IPS DF 6.9 (cell line): Measurements from ENCODE around the gene MYH9.
"Not testable (repeated sequence)": the region's sequence is repeated elsewhere in the genome, so short reads cannot be mapped to it uniquely, and the experiment has no call there.

Source experiments
- DNase-seq: peaks from one replicate; pipeline ENCODE4 v3.0.0-alpha.2; 2013; ENCODE audit warnings: low read depth, low spot score
- H3K27ac ChIP-seq: one replicate; pipeline ENCODE4 v1.5.1; 2013; ENCODE audit warnings: low read length, control low read depth
- H3K27me3 ChIP-seq: 2 replicates; pipeline ENCODE4 v1.6.1; 2013; ENCODE audit warnings: mild to moderate bottlenecking, low read length; ENCODE audit not compliant: control insufficient read depth, insufficient read depth
- H3K36me3 ChIP-seq: 2 replicates; pipeline ENCODE4 v1.6.1; 2013; ENCODE audit warnings: low read length; ENCODE audit not compliant: control insufficient read depth, insufficient read depth
- H3K4me1 ChIP-seq: 2 replicates; pipeline ENCODE4 v1.6.1; 2013; ENCODE audit warnings: low read length; ENCODE audit not compliant: control insufficient read depth, insufficient read depth
- H3K4me3 ChIP-seq: 2 replicates; pipeline ENCODE4 v1.5.1; 2013; ENCODE audit warnings: mild to moderate bottlenecking, low read length
- H3K9me3 ChIP-seq: 2 replicates; pipeline ENCODE4 v1.6.1; 2013; ENCODE audit warnings: low read length, inconsistent platforms; ENCODE audit not compliant: control insufficient read depth, insufficient read depth
- WGBS: extraction: QIAGEN DNeasy Blood & Tissue Kit; methylation state at CpG from one replicate; pipeline ENCODE4 v1.1.7; 2013; ENCODE audit warnings: mixed read lengths, missing lambda C conversion rate; ENCODE audit not compliant: insufficient read length, insufficient coverage; 5-methylcytosine and 5-hydroxymethylcytosine counted together

MYH9 gene

DNA sequence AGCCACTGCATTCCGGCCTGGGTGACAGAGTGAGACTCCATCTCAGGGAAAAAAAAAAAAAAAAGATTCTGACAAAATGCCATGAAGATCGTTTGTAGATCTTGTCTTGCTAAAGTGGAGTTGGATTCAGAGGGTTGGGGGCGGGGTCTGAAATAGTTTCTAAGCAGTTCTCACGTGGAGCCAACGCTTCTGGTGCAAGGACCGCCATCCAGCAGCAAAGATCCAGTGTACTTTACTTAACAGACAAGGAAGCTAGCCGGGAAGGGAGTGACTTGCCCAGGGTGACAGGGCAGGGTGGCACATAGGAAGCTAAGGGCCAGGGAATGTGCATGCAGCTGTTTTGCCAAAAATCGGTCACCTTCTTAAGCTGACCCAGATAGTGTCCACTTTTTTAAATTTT is 107.4 kb downstream of the MYH9 start:
- no peaks in the 10 kb centered on the region for H3K27me3 ChIP-seq
- no peaks in the 10 kb centered on the region for H3K9me3 ChIP-seq
- WGBS: no CpG with 5 or more reads among the region's 8 CpGs
- no peak overlapping the region for H3K4me3 ChIP-seq
- H3K4me1 ChIP-seq: peaks cover 1% of the 10 kb centered on the region; the same call in 1 of the 2 replicates
- peaks cover 29% of the 10 kb centered on the region for H3K36me3 ChIP-seq
- H3K27ac ChIP-seq: no peak overlapping the region
- no peak for DNase-seq

DNA sequence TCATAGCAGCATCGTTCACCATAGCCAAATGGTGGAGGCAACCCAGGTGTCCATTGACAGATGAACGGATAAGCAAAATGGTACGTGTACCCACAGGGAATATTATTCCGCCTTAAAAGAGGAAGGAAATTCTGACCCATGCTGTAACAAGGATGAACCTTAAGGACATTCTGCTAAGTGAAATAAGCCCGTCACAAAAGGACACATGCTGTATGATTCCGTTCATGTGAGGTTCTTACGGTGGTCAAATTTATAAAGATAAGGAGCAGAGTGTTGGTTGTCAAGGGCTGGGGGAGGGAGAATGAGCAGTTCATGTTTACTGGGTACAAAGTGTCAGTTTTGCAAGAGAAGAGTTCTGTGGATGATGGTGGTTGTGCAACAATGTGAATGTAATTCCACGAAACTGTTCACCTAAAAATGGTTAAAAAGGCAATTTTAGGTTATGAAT is 108.5 kb downstream of the MYH9 start:
- Histone ChIP-seq H3K4me3 (no peak overlapping the region), H3K27me3 (no peaks in the 10 kb centered on the region), H3K9me3 (no peaks in the 10 kb centered on the region), H3K27ac (no peak overlapping the region), H3K36me3 (peaks cover 18% of the 10 kb centered on the region), H3K4me1 (peaks cover 1% of the 10 kb centered on the region; the same call in 1 of the 2 replicates)
- WGBS: no CpG with 5 or more reads among the region's 8 CpGs
- no peak for DNase-seq

DNA sequence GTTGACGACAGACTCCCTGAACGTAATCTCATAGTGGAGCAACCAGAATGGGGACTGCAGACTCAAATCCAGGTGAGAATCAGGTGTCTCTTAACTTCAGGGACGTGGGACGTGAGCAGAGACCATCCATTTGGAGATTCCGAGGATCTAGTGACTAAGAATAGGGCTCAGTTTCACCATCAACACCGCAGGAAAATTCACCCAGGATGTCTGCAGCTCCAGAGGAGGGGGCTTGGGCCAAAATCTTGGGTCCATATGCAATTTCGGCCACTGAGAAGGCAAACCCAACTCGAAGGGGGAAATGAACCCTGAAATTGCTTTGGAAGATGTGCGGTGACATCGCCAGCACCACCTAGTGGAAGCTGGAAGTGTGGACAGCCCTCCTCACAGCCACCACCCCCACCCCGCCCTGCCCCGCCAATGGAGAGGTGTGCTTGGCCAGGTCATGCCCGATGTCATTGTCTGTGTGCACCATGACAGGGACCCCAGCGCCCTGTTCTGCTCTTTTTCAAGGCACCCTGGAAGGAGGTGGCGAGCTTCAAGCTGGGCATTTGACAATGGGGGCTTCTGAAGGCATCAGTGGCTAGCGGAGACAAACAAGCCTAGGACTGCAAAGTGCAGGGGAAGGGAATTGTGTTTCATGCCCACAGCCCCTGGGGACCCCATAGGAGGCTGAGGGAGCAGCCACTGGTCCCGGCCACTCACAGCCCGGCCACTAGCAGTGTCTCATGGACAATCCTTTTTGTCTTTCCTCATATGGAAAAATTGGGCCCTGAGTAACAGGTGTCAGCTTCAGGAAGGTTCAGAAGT is 110.1 kb downstream of the MYH9 start:
- peak; percentile 68 for DNase-seq
- H3K9me3 ChIP-seq: no peaks in the 10 kb centered on the region
- no peak overlapping the region for H3K27ac ChIP-seq
- no peaks in the 10 kb centered on the region for H3K27me3 ChIP-seq
- H3K4me3 ChIP-seq: 0 out of 2 replicates have a peak overlapping the region, but pooled peaks have one; percentile 10
- WGBS: no CpG with 5 or more reads among the region's 18 CpGs
- H3K36me3 ChIP-seq: peaks cover 9% of the 10 kb centered on the region; the same call in 1 of the 2 replicates
- peaks cover 1% of the 10 kb centered on the region; the same call in 1 of the 2 replicates for H3K4me1 ChIP-seq

DNA sequence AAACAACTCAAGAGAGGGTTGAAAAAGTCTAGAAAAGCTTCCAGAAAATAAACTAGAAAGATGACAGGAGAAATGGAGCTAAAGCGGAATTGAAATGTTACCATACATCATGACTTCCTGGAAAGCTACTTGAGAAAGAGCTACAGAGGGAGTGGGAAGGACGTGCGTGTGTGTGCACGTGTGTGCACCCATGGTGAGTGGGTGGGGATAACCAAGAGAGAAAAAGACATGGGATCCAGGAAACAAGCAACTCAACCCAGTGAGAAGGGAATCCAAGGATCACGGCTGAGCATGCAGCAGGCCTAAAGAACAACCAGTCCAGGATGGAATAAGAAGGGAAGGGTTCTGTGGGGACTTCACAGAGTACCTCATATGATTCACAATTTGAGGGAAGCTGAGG is 113.2 kb downstream of the MYH9 start:
- H3K27me3 ChIP-seq: no peaks in the 10 kb centered on the region
- no CpG with 5 or more reads among the region's 5 CpGs for WGBS

DNA sequence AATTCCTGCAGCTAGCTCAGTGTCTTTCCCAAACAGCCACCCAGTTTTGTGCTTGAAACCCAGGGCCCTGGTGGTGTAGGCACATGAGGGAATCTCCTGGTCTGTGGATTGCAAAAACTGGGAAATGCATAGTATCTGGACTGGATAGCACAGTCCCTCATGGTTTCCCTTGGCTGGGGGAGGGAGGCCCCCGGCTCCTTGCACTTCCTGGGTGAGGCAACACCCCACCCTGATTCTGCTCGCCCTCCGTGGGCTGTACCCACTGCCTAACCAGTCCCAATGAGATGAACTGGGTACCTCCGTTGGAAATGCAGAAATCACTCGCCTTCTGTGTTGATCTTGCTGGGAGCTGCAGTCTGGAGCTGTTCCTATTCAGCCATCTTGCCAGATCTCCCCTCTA is 115.8 kb downstream of the MYH9 start:
- H3K4me3 ChIP-seq, H3K27ac ChIP-seq, H3K27me3 ChIP-seq, H3K9me3 ChIP-seq, DNase-seq, H3K36me3 ChIP-seq, H3K4me1 ChIP-seq: not testable (repeated sequence)
- no CpG with 5 or more reads among the region's 5 CpGs for WGBS

More for the DNA sequence above, 113.2 kb downstream of the MYH9 start:
- Histone ChIP-seq H3K4me1 (peaks cover 1% of the 10 kb centered on the region; the same call in 1 of the 2 replicates), H3K27ac (no peak overlapping the region), H3K36me3 (no peaks in the 10 kb centered on the region), H3K9me3 (no peaks in the 10 kb centered on the region), H3K4me3 (no peak overlapping the region)
- no peak for DNase-seq

DNA sequence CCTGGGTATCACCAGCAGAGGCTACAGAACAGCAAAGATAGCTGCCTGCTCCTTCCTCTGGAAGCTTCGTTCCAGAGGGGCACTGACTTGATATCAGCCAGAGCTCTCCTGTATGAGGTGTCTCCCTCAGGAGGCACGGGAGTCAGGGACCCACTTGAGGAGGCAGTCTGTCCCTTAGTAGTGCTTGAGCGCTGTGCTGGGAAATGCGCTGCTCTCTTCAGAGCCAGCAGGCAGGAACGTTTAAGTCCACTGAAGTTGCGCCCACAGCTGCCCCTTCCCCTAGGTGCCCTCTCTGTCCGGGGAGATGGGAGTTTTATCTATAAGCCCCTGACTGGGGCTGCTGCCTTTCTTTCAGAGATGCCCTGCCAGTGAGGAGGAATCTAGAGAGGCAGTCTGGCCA is 116.5 kb downstream of the MYH9 start:
- H3K9me3 ChIP-seq, H3K36me3 ChIP-seq, H3K27me3 ChIP-seq, H3K27ac ChIP-seq, DNase-seq, H3K4me1 ChIP-seq, H3K4me3 ChIP-seq: not testable (repeated sequence)
- no CpG with 5 or more reads among the region's 7 CpGs for WGBS

DNA sequence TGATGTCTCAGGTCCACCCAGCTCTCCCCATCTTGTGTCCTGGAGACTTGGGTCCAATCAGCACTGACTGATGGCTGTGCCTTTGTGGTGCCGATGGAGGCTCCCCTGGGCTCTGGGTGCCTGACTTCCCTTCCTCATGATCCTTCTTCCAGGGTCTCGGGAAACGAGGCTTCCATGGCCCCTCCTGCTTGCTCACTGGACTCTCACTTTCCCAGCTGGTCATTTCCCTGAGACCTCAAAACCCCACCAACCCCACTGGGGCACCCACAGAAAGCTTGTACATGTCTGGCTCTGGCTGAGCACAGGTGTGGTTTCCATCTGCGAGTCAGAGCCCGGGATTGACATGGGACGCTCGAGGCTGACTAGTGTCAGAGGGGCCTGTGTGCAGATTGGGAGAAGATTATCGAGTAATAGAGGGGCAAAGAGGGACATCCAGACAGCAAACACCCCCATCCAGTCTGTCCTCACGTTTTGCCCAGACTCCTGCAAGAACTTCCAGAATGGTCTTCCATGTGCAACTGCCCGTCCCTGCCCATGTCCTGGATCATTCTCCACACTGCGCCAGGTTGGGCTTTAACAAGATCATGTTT is 119.8 kb downstream of the MYH9 start:
- H3K36me3 ChIP-seq: no peaks in the 10 kb centered on the region
- no peak overlapping the region for H3K4me3 ChIP-seq
- WGBS: no CpG with 5 or more reads among the region's 11 CpGs
- H3K9me3 ChIP-seq: no peaks in the 10 kb centered on the region
- no peaks in the 10 kb centered on the region for H3K4me1 ChIP-seq
- no peaks in the 10 kb centered on the region; the same call in 1 of the 2 replicates for H3K27me3 ChIP-seq
- H3K27ac ChIP-seq: no peak overlapping the region
- DNase-seq: no peak

DNA sequence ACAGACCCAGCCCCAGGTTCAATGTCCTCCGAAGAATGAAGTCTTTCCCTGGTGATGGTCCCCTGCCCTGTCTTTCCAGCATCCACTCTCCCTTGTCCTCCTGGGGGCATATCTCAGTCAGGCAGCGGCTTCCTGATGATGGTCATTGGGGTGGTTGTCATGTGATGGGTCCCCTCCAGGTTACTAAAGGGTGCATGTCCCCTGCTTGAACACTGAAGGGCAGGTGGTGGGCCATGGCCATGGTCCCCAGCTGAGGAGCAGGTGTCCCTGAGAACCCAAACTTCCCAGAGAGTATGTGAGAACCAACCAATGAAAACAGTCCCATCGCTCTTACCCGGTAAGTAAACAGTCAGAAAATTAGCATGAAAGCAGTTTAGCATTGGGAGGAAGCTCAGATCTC is 120.7 kb downstream of the MYH9 start:
- H3K36me3 ChIP-seq: no peaks in the 10 kb centered on the region
- H3K4me3 ChIP-seq: no peak overlapping the region
- H3K27me3 ChIP-seq: no peaks in the 10 kb centered on the region; the same call in 1 of the 2 replicates
- H3K9me3 ChIP-seq: no peaks in the 10 kb centered on the region
- no peaks in the 10 kb centered on the region for H3K4me1 ChIP-seq
- H3K27ac ChIP-seq: no peak overlapping the region
- WGBS: no CpG with 5 or more reads among the region's 4 CpGs
- no peak for DNase-seq

DNA sequence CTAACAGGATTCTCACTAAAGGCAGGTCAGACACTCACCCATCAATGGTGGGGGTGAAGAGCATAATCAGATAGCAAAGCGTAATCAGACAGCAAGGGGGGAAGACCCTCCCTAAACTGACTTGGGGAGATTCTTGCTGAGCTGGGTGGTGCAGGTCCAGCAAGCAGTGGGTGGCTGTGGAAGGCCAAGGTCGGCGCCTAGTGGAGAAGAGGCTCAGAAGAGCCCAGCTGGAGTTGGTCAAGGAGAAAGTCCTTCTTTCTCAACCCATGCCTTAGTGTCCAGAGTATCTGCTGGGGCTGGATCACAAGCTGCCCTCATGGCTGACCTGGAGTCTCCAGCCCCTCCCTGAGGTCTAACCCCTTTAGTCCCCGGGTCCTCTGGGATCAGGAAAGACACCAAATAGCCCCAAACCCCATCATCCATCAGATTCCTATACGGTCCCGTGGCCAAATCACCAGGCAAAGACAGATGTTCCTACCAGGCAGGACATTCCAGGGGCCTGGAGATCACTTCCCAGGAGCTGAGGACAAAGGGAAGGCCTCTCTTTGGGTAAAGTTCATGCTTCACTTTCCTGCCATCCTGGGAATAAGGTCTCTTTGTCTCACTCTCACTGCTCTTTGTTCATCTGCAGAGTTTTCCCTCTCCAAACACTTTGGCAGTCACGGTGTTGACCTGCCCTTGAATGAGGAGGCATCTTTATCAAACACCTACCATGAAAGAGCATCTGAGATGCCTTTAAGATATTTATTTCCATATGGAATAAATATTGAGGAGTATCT is 123.7 kb downstream of the MYH9 start:
- no CpG with 5 or more reads among the region's 7 CpGs for WGBS
- not testable (repeated sequence) for H3K27me3 ChIP-seq, DNase-seq, H3K36me3 ChIP-seq, H3K4me1 ChIP-seq, H3K9me3 ChIP-seq, H3K4me3 ChIP-seq, H3K27ac ChIP-seq

DNA sequence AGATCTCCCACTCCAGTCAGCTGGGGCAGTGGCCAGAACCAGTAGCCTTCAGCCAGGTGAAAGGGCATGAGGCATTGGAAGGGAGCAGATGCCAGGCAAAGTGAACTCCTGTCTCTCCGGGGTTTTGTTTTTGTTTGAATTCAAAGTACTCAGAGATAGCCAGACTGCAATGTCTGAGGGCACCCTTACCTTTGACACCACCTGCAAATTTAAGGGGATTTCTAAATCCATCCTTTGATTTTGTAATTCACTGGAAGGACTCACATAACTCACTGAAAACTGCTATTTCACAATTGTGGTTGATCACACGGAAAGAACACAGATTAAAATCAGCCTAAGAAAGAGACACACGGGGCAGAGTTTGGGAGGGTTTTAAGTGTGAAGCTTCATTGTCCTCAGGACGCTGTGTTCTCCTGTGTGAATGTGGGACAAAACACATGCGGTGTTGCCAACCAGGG is 124.5 kb downstream of the MYH9 start:
- DNase-seq: not testable (repeated sequence)
- no CpG with 5 or more reads among the region's 5 CpGs for WGBS

More for the DNA sequence above, 124.5 kb downstream of the MYH9 start:
- H3K9me3 ChIP-seq, H3K4me3 ChIP-seq, H3K27me3 ChIP-seq, H3K36me3 ChIP-seq, H3K27ac ChIP-seq, H3K4me1 ChIP-seq: not testable (repeated sequence)
